Measurements from ENCODE around the gene ZNF341. TPM values are rescaled to one million over a fixed set of nuclear protein-coding genes. Genes with fewer than 3 reads are reported as not detected.

Gene ZNF341
- total and polyA plus RNA-seq, 2 of the 8 experiments (the other 6 are each of a cell fraction or from before 2014, with no cell fraction given), result 5.8 to 6.4 TPM

GRCh38 chr20:33832103-33832804 lies 100.5 kb downstream of the ZNF341 start (continued):
- TF ChIP-seq, protein P1, sequence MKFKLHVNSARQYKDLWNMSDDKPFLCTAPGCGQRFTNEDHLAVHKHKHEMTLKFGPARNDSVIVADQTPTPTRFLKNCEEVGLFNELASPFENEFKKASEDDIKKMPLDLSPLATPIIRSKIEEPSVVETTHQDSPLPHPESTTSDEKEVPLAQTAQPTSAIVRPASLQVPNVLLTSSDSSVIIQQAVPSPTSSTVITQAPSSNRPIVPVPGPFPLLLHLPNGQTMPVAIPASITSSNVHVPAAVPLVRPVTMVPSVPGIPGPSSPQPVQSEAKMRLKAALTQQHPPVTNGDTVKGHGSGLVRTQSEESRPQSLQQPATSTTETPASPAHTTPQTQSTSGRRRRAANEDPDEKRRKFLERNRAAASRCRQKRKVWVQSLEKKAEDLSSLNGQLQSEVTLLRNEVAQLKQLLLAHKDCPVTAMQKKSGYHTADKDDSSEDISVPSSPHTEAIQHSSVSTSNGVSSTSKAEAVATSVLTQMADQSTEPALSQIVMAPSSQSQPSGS (IDR thresholded peaks at IDR 0.05; ENCODE audit: low read length), result no peak
- TF ChIP-seq BRCA1 (IDR thresholded peaks at IDR 0.05; ENCODE audit: low read depth, low read length) (no peak), YY1 (IDR thresholded peaks at IDR 0.05; ENCODE audit: low read depth, low read length) (no peak), SP4 (IDR thresholded peaks at IDR 0.05; ENCODE audit: low read length) (no peak), ZNF274 (IDR thresholded peaks at IDR 0.05; ENCODE audit: borderline replicate concordance, extremely low read depth, low read length) (no peak), EZH2 (IDR thresholded peaks at IDR 0.05; ENCODE audit: low read depth, low read length, severe bottlenecking) (no peak)

All from H1 (cell line).